GM12872 (cell line): ENCODE results near the gene PI3.

Experiments used
- CTCF ChIP-seq: IDR thresholded peaks from 3 replicates; pipeline ENCODE4 v1.5.1; 2011; ENCODE audit warnings: low read depth, mild to moderate bottlenecking, low read length, moderate library complexity; ENCODE audit not compliant: insufficient read depth

Gene PI3

GRCh38 chr20:45153147-45153546 is 21.6 kb upstream of the PI3 start:
- no peak for TF ChIP-seq CTCF

GRCh38 chr20:45153752-45154151 is 20.9 kb upstream of the PI3 start:
- no peak for TF ChIP-seq CTCF

GRCh38 chr20:45154183-45154582 is 20.5 kb upstream of the PI3 start:
- TF ChIP-seq CTCF: no peak

GRCh38 chr20:45156713-45157112 is 18.0 kb upstream of the PI3 start:
- no peak for TF ChIP-seq CTCF

GRCh38 chr20:45157962-45158361 is 16.7 kb upstream of the PI3 start:
- no peak for TF ChIP-seq CTCF

- no peak for TF ChIP-seq CTCF
Measured at GRCh38 chr20:45163083-45163803, 11.5 kb upstream of the PI3 start.

- TF ChIP-seq CTCF: no peak
Measured at GRCh38 chr20:45164906-45165305, 9.8 kb upstream of the PI3 start.
